Loucy (cell line): ENCODE data around the gene PRR5L.

Source experiments
- H2AFZ ChIP-seq: fragments of 200-600 bp; sonication (generic); 2 replicates; pipeline ENCODE4 v1.6.0; 2016; ENCODE audit warnings: antibody characterized with exemption, mild to moderate bottlenecking, low read length, moderate library complexity
- H3F3A ChIP-seq: fragments of 200-600 bp; 2 replicates; pipeline ENCODE4 v1.6.0; 2016; ENCODE audit warnings: antibody characterized with exemption, low read depth, mild to moderate bottlenecking
- H3K27me3 ChIP-seq: fragments of 200-600 bp; sonication (generic); 2 replicates; pipeline ENCODE4 v1.6.1; 2014; ENCODE audit warnings: low read length, mild to moderate bottlenecking; ENCODE audit not compliant: insufficient read depth, poor library complexity, severe bottlenecking
- H3K36me3 ChIP-seq: fragments of 200-600 bp; sonication (generic); 2 replicates; pipeline ENCODE4 v1.6.1; 2016; ENCODE audit warnings: low read length; ENCODE audit not compliant: insufficient read depth
- H3K4me1 ChIP-seq: fragments of 200-600 bp; sonication (generic); 2 replicates; pipeline ENCODE4 v1.5.1; 2014; ENCODE audit warnings: low read length, mild to moderate bottlenecking; ENCODE audit not compliant: insufficient read depth, poor library complexity, severe bottlenecking
- H3K4me2 ChIP-seq: fragments of 200-600 bp; sonication (generic); 2 replicates; pipeline ENCODE4 v1.6.0; 2014; ENCODE audit warnings: antibody characterized with exemption, low read length, low read depth, mild to moderate bottlenecking; ENCODE audit not compliant: poor library complexity, severe bottlenecking
- H3K4me3 ChIP-seq: fragments of 200-600 bp; sonication (generic); 2 replicates; pipeline ENCODE4 v1.5.1; 2014; ENCODE audit warnings: low read length, mild to moderate bottlenecking, mixed read lengths; ENCODE audit not compliant: poor library complexity, severe bottlenecking
- H3K79me2 ChIP-seq: fragments of 200-600 bp; sonication (generic); 2 replicates; pipeline ENCODE4 v1.6.1; 2014; ENCODE audit warnings: low read length; ENCODE audit not compliant: insufficient read depth
- H3K9ac ChIP-seq: fragments of 200-600 bp; sonication (generic); 2 replicates; pipeline ENCODE4 v1.6.0; 2014; ENCODE audit warnings: mild to moderate bottlenecking, low read depth, low read length, moderate library complexity; ENCODE audit not compliant: poor library complexity, severe bottlenecking
- H3K9me2 ChIP-seq: fragments of 200-600 bp; sonication (generic); replicated peaks from 2 replicates; pipeline ENCODE4 v1.6.1; 2016; ENCODE audit warnings: low read depth, low read length, mixed read lengths
- H3K9me3 ChIP-seq: fragments of 200-600 bp; sonication (generic); 2 replicates; pipeline ENCODE4 v1.6.1; 2014; ENCODE audit warnings: mild to moderate bottlenecking, antibody characterized with exemption, low read length, low read depth; ENCODE audit not compliant: insufficient read depth
- H4K20me1 ChIP-seq: fragments of 200-600 bp; sonication (generic); 2 replicates; pipeline ENCODE4 v1.6.0; 2014; ENCODE audit warnings: antibody characterized with exemption, low read length, mild to moderate bottlenecking; ENCODE audit not compliant: insufficient read depth, poor library complexity, severe bottlenecking
- CTCF ChIP-seq: fragments of 200-600 bp; sonication (generic); conservative IDR thresholded peaks from 2 replicates; pipeline ENCODE4 v1.5.1; 2014; ENCODE audit warnings: mild to moderate bottlenecking, antibody characterized with exemption, low read length
- EZH2phosphoT487 ChIP-seq: fragments of 200-600 bp; IDR thresholded peaks from 2 replicates; pipeline ENCODE4 v1.6.1; 2018; ENCODE audit warnings: antibody characterized with exemption, mild to moderate bottlenecking, moderate library complexity, borderline replicate concordance

Gene PRR5L

GRCh38 chr11:36373016-36374010, 77.2 kb downstream of the PRR5L start:
- Histone ChIP-seq H3K36me3 (no peaks in the 10 kb centered on the region), H3K9me3 (no peaks in the 10 kb centered on the region), H3F3A (no peaks in the 10 kb centered on the region), H3K27me3 (no peaks in the 10 kb centered on the region), H3K4me3 (no peak overlapping the region), H4K20me1 (peaks cover 9% of the 10 kb centered on the region), H2AFZ (no peak overlapping the region), H3K4me2 (no peak overlapping the region), H3K4me1 (peaks cover 38% of the 10 kb centered on the region), H3K9me2 (no peaks in the 10 kb centered on the region), H3K9ac (no peak overlapping the region), H3K79me2 (peaks cover 25% of the 10 kb centered on the region)
- TF ChIP-seq CTCF, result no peak
- no peak for TF ChIP-seq EZH2phosphoT487

GRCh38 chr11:36374726-36375125, 78.6 kb downstream of the PRR5L start:
- H3K36me3 ChIP-seq, result no peaks in the 10 kb centered on the region
- no peaks in the 10 kb centered on the region for H3K9me3 ChIP-seq
- peaks cover 52% of the 10 kb centered on the region for H3K4me1 ChIP-seq
- H4K20me1 ChIP-seq, result peaks cover 23% of the 10 kb centered on the region
- peaks cover 39% of the 10 kb centered on the region for H3K79me2 ChIP-seq
- H3K4me2 ChIP-seq, result peak overlapping the region; percentile 89
- no peaks in the 10 kb centered on the region for H3F3A ChIP-seq
- H3K9me2 ChIP-seq, result no peaks in the 10 kb centered on the region
- no peak overlapping the region for H3K4me3 ChIP-seq
- TF ChIP-seq CTCF, result no peak
- TF ChIP-seq EZH2phosphoT487, result no peak
- no peaks in the 10 kb centered on the region for H3K27me3 ChIP-seq
- H2AFZ ChIP-seq, result no peak overlapping the region
- H3K9ac ChIP-seq, result peak overlapping the region; percentile 99

- Histone ChIP-seq H3K4me2 (peak overlapping the region; percentile 89), H3K36me3 (peaks cover 3% of the 10 kb centered on the region; the same call in 1 of the 2 replicates), H3K9me2 (no peaks in the 10 kb centered on the region), H3K9me3 (no peaks in the 10 kb centered on the region), H3F3A (no peaks in the 10 kb centered on the region), H3K27me3 (no peaks in the 10 kb centered on the region), H4K20me1 (peaks cover 31% of the 10 kb centered on the region), H3K4me1 (peaks cover 60% of the 10 kb centered on the region), H3K9ac (peak overlapping the region; percentile 99), H3K79me2 (peaks cover 47% of the 10 kb centered on the region), H3K4me3 (peak overlapping the region; percentile 94), H2AFZ (peak overlapping the region; percentile 47; the same call in 1 of the 2 replicates)
- TF ChIP-seq EZH2phosphoT487, result no peak
- no peak for TF ChIP-seq CTCF
Observed at GRCh38 chr11:36375353-36376008, 79.4 kb downstream of the PRR5L start.
